Right cardiac atrium (tissue), 5 donors: ENCODE measurements around the gene PAXX. TPM values are rescaled to one million over a fixed set of nuclear protein-coding genes. Genes with fewer than 3 reads are reported as not detected.
A peak's percentile ranks its signal among the peaks of the same experiment; 100 is the strongest.

ENCODE experiments used
- ATAC-seq, 2 donors: fragments of 200-7000 bp; cut with Tn5 transposase; one replicate each; pipeline versions ENCODE4 v1.8.0 to v1.9.1; 2020; ENCODE audit warnings: moderate library complexity in 2 of 2, mild to moderate bottlenecking in 1 of 2
- DNase-seq, 3 donors: peaks; one replicate each; pipeline ENCODE4 v3.0.0-alpha.2; 2020
- H3K27ac ChIP-seq: one replicate; pipeline ENCODE4 v1.5.1; 2013; ENCODE audit warnings: mild to moderate bottlenecking, low read length, control low read depth, moderate library complexity
- H3K27me3 ChIP-seq: one replicate; pipeline ENCODE4 v1.6.1; 2013; ENCODE audit not compliant: control insufficient read depth, insufficient read depth
- H3K4me1 ChIP-seq: one replicate; pipeline ENCODE4 v1.6.1; 2013; ENCODE audit warnings: low read length; ENCODE audit not compliant: control insufficient read depth, insufficient read depth
- H3K4me3 ChIP-seq: one replicate; pipeline ENCODE4 v1.5.1; 2013; ENCODE audit warnings: low read length, control low read depth
- H3K9me3 ChIP-seq: one replicate; pipeline ENCODE4 v1.6.1; 2013; ENCODE audit warnings: low read length; ENCODE audit not compliant: control insufficient read depth
- WGBS: extraction: QIAGEN DNeasy Blood & Tissue Kit; methylation state at CpG from one replicate; pipeline ENCODE4 v1.1.7; 2013; 5-methylcytosine and 5-hydroxymethylcytosine counted together
- intact Hi-C, 4 donors: fragments of 100-400 bp; cut with DNase I; formaldehyde crosslinking; loops; one replicate each; pipeline versions ENCODE4 v1.11.0 to v1.14.0; 2022 to 2023
- polyA plus RNA-seq: library from polyadenylated mRNA; stranded (reverse); fragments of 200-250 nt; gene quantifications from one replicate; pipeline ENCODE4 v1.2.3, GENCODE V29; 2013
- total RNA-seq, 4 donors: library from RNA; stranded (reverse); fragmentation: NEBNext Ultra II Directional; extraction: Animal tissue kit (Norgen Biotek cat#: 25700); gene quantifications; one replicate each; pipeline ENCODE4 v1.2.1, GENCODE V29; 2021
- donor health status: healthy with polysubstance abuse.
- donor health status: DM: no; HTN: yes; CAD: no.
- donor health status: DM: no; HTN: no; CAD: no.
- donor health status: DM: no; HTN: yes; CAD: no; lungs with severe emphysema.
- donor health status: DM: yes; HTN: yes; CAD: no.

Gene PAXX
- total and polyA plus RNA-seq, 5 donors, result 24.8 to 44.5 (median 29.4) TPM

GRCh38 chr9:137015540-137015930 is 23.3 kb downstream of the PAXX start:
- Histone ChIP-seq H3K9me3 (no peaks in the 10 kb centered on the region), H3K27me3 (no peaks in the 10 kb centered on the region), H3K4me3 (no peak overlapping the region), H3K4me1 (no peaks in the 10 kb centered on the region), H3K27ac (no peak overlapping the region)
- no peak for DNase-seq
- no peak for ATAC-seq
- intact Hi-C loops, result no loop called here
- WGBS, result 97% methylated on average over 25 of the region's 25 CpGs

GRCh38 chr9:137015976-137016375 is 23.8 kb downstream of the PAXX start:
- DNase-seq (no peak), ATAC-seq (no peak)
- 97% methylated on average over 21 of the region's 21 CpGs for WGBS
- Histone ChIP-seq H3K9me3 (no peaks in the 10 kb centered on the region), H3K4me3 (no peak overlapping the region), H3K4me1 (no peaks in the 10 kb centered on the region), H3K27ac (no peak overlapping the region), H3K27me3 (no peaks in the 10 kb centered on the region)
- intact Hi-C loops, result no loop called here

GRCh38 chr9:137016436-137016835 is 24.2 kb downstream of the PAXX start:
- Histone ChIP-seq H3K4me1 (no peaks in the 10 kb centered on the region), H3K27me3 (no peaks in the 10 kb centered on the region), H3K27ac (no peak overlapping the region), H3K4me3 (no peak overlapping the region), H3K9me3 (no peaks in the 10 kb centered on the region)
- no peak for DNase-seq
- ATAC-seq, result no peak
- WGBS, result 96% methylated on average over 16 of the region's 16 CpGs
- intact Hi-C loops, result no loop called here

- intact Hi-C loops, result no loop called here
- WGBS, result 97% methylated on average over 28 of the region's 28 CpGs
- Histone ChIP-seq H3K9me3 (no peaks in the 10 kb centered on the region), H3K27ac (no peak overlapping the region), H3K27me3 (no peaks in the 10 kb centered on the region), H3K4me3 (no peak overlapping the region), H3K4me1 (no peaks in the 10 kb centered on the region)
- DNase-seq (no peak), ATAC-seq (no peak)
Observed at GRCh38 chr9:137017071-137017470, 24.8 kb downstream of the PAXX start.

- ATAC-seq, result no peak
- no peak overlapping the region for H3K27ac ChIP-seq
- 93% methylated on average over 45 of the region's 45 CpGs for WGBS
- no peaks in the 10 kb centered on the region for H3K4me1 ChIP-seq
- intact Hi-C loops, result no loop called here
- H3K9me3 ChIP-seq, result no peaks in the 10 kb centered on the region
- no peaks in the 10 kb centered on the region for H3K27me3 ChIP-seq
- no peak for DNase-seq
- no peak overlapping the region for H3K4me3 ChIP-seq
Observed at GRCh38 chr9:137017791-137018497, 25.7 kb downstream of the PAXX start.

GRCh38 chr9:137018761-137019559 is 26.7 kb downstream of the PAXX start:
- no peak for ATAC-seq
- 93% methylated on average over 36 of the region's 36 CpGs for WGBS
- no peak for DNase-seq
- Histone ChIP-seq H3K4me3 (no peak overlapping the region), H3K4me1 (no peaks in the 10 kb centered on the region), H3K9me3 (no peaks in the 10 kb centered on the region), H3K27ac (no peak overlapping the region), H3K27me3 (no peaks in the 10 kb centered on the region)
- intact Hi-C loops, result no loop called here

- intact Hi-C loops, result no loop called here
- no peaks in the 10 kb centered on the region for H3K27me3 ChIP-seq
- no peak for ATAC-seq
- H3K9me3 ChIP-seq, result no peaks in the 10 kb centered on the region
- 93% methylated on average over 34 of the region's 34 CpGs for WGBS
- DNase-seq, result no peak
- no peak overlapping the region for H3K27ac ChIP-seq
- no peak overlapping the region for H3K4me3 ChIP-seq
- H3K4me1 ChIP-seq, result no peaks in the 10 kb centered on the region
Observed at GRCh38 chr9:137019891-137020683, 27.9 kb downstream of the PAXX start.

GRCh38 chr9:137020771-137021567 is 28.7 kb downstream of the PAXX start:
- no peak for ATAC-seq
- no peak for DNase-seq
- Histone ChIP-seq H3K27me3 (no peaks in the 10 kb centered on the region), H3K4me3 (no peak overlapping the region), H3K4me1 (no peaks in the 10 kb centered on the region), H3K9me3 (no peaks in the 10 kb centered on the region), H3K27ac (no peak overlapping the region)
- WGBS, result 95% methylated on average over 32 of the region's 32 CpGs
- intact Hi-C loops, result no loop called here

- 93% methylated on average over 6 of the region's 6 CpGs for WGBS
- Histone ChIP-seq H3K27ac (no peak overlapping the region), H3K4me3 (no peak overlapping the region), H3K4me1 (no peaks in the 10 kb centered on the region), H3K27me3 (no peaks in the 10 kb centered on the region), H3K9me3 (no peaks in the 10 kb centered on the region)
- DNase-seq, result no peak
- no peak for ATAC-seq
- intact Hi-C loops, result no loop called here
Observed at GRCh38 chr9:137021568-137021978, 29.4 kb downstream of the PAXX start.

- 62% methylated on average over 30 of the region's 30 CpGs for WGBS
- Histone ChIP-seq H3K4me1 (no peaks in the 10 kb centered on the region), H3K9me3 (no peaks in the 10 kb centered on the region), H3K4me3 (no peak overlapping the region), H3K27me3 (no peaks in the 10 kb centered on the region), H3K27ac (no peak overlapping the region)
- DNase-seq (no peak), ATAC-seq (peak; percentile 17 to 27)
- intact Hi-C loops, result no loop called here
Observed at GRCh38 chr9:137021979-137022661, 29.9 kb downstream of the PAXX start.
